Kidney tubule cell (primary cell): ENCODE data around the gene TSPO.
"Not testable (repeated sequence)": the region's sequence is repeated elsewhere in the genome, so short reads cannot be mapped to it uniquely, and the experiment has no call there.

Source experiments
- DNase-seq: peaks from one replicate; pipeline ENCODE4 v3.0.0-alpha.2; 2018; ENCODE audit warnings: low spot score

TSPO gene

DNA sequence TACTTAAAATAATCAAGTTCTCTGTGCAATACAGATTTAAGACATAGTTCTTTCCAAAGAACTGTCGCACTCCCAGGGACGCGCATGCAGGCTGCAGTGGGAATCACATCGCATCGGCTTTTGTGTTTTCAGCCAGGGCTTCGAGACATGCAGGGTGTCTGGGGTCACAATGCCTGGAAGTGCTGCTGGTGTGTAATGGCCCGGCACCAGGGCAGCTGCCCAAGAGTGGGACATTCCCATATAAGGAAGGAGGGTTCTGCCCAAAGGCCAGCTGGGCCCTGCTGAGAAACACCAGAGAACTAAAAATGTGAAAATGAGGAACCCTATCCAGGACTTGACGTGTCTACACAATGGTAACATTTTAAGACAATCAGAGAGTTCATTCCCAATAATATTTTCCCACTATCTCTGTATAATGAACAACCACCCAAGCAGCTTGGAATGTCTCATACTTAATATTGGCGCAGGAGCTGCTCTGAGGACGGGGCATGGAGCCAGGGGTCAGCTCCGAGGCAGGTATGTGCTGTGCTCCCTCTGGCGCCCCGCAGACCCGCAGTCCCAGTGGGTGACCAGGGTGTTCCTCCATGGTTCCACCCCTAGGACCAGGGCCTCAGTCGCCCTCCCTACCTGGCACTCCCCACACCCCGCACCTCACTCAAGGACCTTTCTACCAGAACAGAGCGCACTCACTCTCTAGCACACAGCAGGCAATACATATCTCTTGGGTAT, 19.4 kb upstream of the TSPO start:
- no peak for DNase-seq

DNA sequence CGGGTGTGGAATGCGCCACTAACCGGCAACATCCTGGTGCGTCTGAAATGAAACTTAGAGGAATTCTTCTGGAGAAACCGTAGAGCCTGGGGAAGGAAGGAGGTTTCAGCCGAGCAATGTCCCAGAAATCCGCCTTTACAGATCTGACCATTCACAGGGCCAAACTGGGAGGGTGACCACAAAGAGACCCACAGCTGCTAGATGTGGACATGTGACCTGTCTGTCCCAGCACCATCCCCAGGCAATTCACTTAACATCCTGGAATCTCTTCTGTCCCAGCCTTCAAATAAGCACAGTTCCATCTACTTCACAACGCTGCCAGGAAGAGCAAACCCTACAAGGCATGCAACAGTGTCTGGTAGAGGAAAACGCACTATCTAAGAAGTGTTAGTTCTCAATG, 18.0 kb upstream of the TSPO start:
- DNase-seq, result no peak

DNA sequence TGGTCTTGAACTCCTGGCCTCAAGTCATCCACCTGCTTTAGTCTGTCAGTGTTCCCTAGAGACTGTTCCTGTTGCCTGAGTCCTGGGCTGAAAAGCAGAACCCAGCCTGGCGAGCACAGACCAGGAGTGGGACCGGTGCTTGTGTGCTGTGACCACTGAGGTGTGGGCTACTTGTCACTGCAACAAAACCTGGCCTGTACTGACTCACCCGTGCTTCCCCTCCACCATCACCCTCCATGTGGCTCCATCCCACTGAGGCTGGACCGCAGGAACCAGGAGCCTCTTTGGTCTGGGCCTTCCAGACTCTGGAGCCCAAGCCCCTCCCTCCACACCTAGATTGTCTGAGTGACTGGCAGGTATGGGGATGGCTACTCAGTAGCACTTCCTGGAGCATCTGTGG, 16.8 kb upstream of the TSPO start:
- no peak for DNase-seq

DNA sequence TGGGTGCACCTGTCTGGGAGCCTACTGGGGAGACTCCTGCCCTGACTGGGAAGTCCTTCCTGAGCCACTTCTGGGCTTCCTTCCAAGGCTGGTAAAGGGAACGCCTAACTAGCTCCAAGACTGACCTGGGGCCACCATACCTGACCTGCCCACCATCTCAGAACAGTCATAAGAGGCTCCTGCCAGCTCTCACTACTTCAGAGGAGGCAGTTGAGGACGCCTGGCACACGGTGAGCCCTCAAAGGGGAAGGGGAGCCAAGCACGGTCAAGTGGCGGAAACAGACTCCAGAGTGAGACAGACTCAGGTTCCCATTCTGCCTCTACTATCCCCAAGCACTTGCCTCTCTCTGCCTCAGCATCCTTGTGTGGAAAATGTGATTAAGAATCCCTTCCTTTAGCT, 15.8 kb upstream of the TSPO start:
- no peak for DNase-seq

GRCh38 chr22:43136255-43136654, 15.1 kb upstream of the TSPO start:
- DNase-seq, result peak; percentile 40

DNA sequence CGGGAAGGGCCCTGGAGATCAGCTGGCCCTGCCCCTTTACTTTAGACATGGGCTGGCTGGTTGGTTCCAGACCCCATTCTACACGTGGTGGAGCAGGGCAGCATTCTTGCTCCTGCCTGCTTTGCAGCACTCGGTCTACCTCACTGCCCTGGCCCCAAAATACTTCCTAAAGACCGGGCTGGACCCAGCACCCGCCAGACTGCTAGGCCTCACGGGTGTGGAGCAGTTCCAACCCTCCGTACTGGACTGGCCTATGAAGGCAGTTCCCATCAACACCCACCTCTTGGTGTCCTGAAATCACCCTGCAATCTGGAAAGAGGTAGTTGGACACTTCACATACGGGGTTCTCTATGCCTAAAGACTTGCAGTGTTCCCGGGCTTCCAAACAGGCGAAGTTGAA, 14.6 kb upstream of the TSPO start:
- DNase-seq, result no peak

DNA sequence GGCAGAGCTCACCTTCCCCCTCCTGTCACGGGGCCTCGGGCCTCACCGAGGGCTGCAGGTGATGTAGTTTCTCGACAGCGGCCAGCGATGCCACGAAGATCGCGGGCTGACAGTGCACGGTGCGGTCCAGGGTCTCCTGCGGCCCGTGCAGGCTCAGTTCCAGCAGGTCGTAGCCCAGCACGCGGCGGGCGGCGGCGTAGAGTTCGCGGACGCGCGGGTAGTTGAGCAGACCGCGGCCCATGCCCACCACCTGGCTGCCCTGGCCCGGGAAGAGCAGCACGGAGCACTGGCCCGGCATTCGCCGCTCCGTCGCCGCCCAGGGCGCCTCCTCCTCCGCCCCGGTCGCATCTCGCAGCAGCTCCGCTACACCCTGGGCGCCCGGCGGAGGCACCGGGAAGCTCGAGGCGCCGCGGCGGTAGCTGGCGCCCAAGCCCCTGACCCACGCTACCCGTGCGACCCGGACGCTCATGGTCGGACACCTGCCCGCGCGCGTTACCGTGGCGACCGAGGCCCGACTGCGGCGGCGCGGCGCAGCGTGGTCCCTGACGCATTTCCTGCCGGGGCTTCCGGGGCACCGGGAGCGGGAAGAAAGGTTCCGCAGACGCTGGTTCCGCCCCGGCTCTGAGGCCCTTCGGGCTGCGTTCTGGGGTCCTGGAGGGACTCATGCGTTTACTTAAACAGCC, 8.3 kb upstream of the TSPO start, which contains the start of gene MCAT:
Gene MCAT (minus strand): TSS at position 519 of the 683 bp plus-strand sequence. CDS start 50 bp downstream, at position 469.
- peak; percentile 85 for DNase-seq

DNA sequence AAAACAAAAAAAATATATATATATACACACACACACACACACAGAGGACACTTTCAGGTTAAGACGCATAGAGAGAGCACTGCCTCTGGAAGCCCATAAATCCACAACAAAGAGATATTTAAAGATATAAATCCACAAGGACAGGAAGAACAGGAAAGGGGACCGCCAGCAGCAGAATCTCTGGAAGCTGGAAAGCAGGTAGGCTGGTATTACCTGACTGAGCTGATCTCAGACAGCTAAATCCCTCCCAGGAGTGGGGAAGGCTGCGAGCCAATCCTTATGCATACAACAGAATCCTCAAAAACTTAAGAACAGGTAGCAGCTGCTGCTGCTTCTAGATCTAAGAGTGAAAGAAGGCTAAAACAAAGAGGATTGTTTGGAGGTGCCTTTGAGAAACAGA, 6.4 kb upstream of the TSPO start:
- no peak for DNase-seq

- not testable (repeated sequence) for DNase-seq
Observed at GRCh38 chr22:43145371-43145770, 6.0 kb upstream of the TSPO start.

DNA sequence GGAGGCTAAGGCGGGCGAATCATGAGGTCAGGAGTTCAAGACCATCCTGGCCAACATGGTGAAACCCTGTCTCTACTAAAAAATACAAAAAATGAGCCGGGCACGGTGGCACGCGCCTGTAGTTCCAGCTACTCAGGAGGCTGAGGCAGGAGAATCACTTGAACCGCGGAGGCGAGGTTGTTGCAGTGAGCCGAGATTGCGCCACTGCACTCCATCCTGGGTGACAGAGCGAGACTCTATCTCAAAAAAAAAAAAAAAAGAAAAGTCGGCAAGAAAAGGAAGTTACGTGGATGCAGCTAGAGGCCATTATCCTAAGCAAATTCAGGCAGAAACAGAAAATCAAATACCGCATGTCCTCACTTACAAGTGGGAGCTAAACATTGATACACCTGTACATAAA, 5.0 kb upstream of the TSPO start:
- not testable (repeated sequence) for DNase-seq

DNA sequence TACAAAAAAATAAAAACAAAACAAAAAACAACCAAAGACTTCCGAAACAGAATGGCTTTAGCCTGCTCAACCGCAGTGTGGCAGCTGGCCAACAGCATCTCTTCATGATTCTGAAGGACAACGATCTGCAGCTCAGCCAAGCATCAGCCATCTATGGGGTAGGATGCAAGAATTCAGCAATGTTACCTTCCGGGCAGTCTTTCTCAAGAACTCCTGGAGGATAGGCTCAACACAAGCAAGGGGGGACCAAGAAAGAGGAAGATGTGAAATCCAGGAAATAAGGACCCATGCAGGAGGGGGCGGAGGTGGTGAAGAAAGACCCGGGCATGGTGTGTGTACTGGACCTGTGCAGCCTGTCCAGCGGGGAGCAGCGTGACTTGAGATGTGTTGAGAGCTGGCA, 3.5 kb upstream of the TSPO start:
- no peak for DNase-seq

DNA sequence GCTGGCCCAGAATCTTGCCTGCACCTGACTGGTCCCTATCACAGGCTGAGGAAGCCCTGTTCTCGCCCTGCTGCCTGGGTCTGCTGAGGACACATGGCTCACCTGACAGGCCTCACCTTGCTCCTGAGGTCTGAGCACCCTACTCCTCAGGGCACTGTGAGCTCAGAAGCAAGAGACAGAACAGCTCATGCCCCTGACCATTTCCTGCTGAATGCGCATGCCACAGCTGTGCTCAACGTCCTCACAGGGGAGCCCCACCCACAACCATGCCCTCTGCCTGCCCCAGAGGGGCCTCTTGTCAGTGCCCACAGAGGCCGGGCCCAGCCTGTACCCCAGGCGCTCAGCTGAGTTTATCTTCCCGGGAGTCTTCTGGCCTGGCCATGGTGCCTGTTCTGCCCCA, 2.8 kb upstream of the TSPO start:
- no peak for DNase-seq

DNA sequence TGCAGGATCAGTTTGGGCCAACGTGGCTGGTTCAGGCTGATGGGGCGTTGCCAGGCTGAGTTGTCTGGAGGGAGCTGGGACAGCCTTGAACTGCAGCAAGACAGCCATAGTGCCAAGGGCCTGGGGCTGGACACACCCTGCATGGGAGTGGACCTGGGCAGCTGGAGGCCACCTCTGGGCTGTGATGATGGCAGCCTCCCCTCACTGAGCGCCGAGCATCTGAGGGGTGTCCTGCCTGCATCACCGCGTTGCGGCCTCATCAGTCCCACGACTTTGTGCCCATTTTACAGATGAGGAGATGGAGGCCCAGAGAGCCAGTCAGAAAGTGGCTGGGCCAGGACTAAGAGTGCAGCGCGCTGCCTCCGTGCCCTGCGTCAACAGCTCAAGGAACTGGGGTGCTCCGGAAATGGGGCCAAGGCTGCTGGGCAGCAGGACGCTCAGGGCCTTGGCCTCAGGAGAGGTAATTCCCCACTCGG, 590 bp upstream of the TSPO start:
- DNase-seq, result no peak

- no peak for DNase-seq
Observed at GRCh38 chr22:43152003-43152356, 621 bp downstream of the TSPO start.

DNA sequence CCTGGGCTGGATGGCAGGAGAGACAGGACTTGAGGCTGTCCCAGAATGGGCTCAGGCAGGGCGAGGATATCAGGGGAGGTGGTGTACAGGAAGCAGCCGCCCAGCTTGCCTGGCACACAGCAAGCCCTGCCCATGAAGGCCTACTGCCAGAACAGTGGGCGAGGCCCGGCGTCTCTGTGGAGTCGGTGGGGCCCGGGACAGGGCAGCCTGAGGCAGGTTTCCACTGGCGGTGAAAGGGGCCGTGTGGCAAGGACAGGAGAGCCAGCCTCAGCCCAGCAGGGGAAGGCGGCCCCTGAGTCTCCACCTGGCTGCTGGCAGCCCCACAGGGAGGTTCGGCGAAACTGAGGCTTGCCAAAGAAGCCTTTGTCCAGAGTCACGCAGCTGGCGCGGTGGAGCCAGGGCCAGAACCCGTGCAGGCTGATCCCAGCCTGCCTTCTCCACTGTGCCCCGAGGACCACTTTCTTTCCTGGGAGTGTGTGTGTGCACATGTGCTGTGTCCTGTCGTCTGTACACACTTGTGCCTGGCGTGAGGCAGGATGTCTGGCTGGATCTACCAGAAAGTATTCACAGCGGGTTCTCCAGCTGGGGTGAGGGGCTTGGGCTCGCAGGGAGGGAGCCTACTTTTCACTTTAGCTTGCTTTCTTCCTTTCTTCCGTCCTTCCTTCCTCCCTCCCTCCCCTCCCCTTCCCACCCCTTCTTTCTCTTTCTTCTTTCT, 1.2 kb downstream of the TSPO start:
- peak; percentile 75 for DNase-seq

- no peak for DNase-seq
Observed at GRCh38 chr22:43153899-43154298, 2.5 kb downstream of the TSPO start.

DNA sequence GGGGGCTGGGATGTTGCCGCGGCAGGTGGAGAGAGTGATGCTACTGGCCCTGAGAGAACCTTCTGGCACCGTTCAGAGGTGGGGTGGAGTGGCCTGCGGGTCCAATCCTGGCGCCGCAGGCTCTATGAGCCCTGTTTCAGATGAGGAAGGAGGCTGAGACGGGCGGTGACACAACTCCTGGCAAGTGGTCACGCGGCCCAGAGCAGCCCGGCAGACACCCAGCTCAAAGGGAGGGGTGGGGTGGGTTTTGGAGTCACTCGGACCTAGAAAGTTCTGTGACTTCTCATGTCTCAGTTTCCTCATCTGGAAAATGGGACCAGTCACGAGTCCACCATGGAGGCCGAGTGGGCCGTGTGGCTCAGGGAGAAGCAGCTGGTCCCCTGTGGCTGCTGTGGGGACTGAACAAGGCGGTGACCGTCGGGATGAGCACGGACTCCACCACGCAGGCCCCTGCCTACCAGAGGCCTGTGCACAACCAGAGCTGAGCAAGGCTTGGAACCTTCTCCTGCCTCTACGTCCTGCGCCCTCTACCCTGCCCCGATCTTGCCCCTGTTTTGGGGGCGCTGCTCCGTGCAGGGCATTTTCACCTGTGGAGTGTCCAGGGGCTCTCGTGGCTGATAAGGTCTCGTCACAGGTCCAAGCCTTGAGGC, 3.7 kb downstream of the TSPO start:
- no peak for DNase-seq

DNA sequence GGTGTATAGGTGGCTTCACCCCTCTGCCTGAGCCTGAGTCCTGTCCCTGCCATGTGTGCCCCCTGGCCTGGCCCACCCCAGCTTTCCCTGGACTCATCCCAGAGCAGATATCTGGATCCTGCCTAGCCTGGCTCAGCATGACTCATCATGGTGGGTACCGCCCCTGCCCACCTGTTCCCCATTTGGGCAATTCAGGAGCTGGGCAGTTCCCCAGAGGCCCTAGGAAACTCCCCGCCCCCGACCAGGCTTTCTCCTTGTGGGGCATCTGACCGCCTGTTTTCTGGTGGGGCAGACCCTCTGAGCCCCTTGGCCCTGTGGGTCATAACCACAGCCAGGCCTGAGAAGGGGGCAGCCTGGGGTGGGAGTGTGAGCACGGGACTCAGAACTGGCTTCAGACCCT, 4.4 kb downstream of the TSPO start:
- no peak for DNase-seq

GRCh38 chr22:43156413-43156812, 5.1 kb downstream of the TSPO start:
- no peak for DNase-seq

DNA sequence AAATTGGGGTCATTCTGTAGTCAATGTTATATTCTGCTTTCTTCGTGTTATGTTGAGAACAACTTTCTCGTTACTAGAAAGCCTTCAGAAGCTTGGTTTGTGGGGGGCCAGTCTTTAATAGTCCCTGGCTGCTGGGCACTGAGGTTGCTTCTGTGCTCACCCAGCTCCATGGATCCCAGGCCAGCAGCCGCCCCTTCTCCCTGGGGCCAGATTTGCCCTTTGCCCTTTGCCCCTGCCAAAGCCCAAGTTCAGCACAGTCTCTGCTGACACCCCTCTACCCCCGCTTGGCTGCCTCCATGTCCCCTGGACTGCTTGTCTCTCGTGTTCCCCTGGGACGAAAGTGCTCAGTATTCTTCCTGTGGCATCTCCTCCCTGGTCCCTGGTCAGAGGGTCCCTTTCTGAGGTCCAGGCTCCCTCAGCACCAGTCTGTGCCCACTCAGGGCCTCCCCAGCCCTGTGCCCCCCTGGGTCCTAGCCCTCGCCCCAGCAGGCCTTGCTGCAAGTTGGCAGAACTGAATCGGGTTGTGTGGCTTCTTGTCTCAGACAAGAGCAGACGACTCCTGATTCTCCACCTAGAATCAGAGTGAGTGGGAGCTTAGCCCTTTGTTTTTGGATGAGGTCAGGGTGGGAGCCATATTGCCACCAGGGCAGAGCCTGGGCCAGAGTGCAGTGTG, 6.7 kb downstream of the TSPO start:
- DNase-seq, result no peak

DNA sequence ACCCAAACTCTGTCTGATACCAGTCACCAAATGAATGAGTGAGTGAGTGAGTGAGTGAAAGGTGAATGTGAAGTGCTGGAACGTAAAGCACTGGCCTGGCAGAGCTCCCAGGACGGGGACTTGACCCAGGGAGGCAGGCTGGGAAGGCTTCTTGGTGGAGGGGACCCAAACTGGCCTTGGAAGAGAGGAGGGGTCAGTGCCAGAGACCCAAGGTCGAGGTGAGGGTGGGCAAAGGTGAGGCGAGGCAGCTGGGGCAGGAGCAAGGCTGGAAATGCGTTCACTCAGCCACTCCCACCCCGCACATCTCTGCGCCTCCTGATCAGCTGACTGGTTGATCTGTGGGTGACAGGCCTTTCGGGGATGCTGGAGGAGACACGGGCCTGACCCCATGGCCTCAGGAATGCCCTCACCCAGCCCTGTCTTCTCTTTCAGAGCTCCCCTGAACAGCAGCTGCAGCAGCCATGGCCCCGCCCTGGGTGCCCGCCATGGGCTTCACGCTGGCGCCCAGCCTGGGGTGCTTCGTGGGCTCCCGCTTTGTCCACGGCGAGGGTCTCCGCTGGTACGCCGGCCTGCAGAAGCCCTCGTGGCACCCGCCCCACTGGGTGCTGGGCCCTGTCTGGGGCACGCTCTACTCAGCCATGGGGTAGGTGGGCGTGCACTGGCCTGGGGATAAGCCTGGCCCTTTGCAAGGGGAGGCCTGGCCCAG, 7.6 kb downstream of the TSPO start:
- DNase-seq, result no peak
